CD4-positive, alpha-beta T cell treated with Interleukin-17A for 4 hours (primary cell): Measurements from ENCODE around the gene RGS10.
"Not testable (repeated sequence)": the region's sequence is repeated elsewhere in the genome, so short reads cannot be mapped to it uniquely, and the experiment has no call there.

Source experiments
- DNase-seq: peaks from one replicate; pipeline ENCODE4 v3.0.0-alpha.2; 2020; ENCODE audit warnings: mixed read lengths

RGS10 gene

DNA sequence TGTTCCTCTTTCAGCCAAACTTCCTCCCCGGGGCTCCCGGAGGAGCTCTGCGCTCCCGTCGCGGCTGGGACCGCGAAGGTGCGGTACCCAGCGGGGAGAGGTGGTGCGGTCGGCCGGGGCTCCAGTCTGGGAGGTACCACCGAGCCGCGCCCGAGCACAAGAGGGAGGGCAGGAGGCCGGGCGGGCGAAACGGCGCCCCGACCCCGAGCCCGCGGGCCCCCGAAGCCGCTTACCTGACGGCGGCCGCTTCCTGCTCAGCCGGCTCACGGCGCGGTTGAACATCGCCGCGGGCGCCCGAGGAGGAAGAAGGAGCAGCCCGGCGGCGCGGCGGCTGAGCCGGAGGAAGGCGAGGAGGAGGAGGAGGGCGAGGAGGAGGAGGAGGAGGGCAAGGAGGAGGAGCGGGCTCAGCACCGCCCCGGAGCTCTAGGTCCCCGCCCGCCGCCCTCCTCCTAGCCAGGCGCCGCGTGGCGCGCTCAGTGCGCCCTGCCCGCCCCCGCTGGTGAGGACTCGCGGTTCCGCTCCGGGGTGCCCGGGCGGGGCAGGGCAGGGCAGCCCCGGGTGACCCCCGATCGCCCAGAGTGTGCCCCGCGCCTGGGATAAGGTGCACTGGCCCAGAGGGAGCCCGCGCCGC is at the start of gene RGS10:
TSS of gene RGS10 (minus strand) at position 363 of the 631 bp plus-strand sequence. CDS start at position 282, 81 bp downstream.
- DNase-seq, result peak; percentile 94

DNA sequence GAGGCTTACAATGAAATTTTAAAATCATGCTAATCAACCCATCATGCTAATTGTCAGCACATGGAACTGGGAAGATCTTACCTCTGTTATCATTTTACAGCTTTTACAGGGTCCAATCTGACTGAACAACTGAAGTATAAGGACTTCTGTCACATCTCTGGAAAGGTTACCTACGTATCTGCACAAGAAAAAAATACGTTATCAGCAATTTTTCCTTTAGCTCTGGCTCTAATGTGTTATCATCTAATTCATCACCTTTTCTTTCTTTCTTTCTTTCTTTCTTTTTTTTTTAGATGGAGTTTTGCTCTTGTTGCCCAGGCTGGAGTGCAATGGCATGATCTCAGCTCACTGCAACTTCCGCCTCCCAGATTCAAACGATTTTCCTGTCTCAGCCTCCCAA is 45.6 kb upstream of the RGS10 start:
- no peak for DNase-seq

GRCh38 chr10:119578355-119578754 is 35.8 kb upstream of the RGS10 start:
- DNase-seq, result no peak

- no peak for DNase-seq
Observed at GRCh38 chr10:119575991-119576390, 33.5 kb upstream of the RGS10 start.

DNA sequence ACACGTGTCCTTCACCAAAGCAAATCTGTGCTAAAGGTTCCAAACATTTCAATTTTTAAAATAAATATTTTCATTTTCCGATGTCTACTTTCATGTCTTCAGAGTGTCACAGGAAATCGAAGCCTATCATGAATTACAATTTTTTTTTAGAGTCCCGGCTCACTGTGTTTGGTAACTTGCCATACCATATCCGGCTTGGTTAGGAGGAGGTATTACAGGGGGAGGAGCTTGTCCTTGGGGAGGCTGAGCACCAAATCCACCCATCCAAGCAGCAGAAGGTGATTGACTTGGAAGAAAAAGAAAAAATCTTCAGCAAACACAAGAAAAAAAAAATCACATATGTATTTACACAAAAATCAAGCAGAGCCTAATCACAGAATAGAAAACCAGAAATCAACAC is 33.0 kb upstream of the RGS10 start:
- peak; percentile 41 for DNase-seq

GRCh38 chr10:119567978-119568377 is 25.5 kb upstream of the RGS10 start:
- DNase-seq, result no peak

DNA sequence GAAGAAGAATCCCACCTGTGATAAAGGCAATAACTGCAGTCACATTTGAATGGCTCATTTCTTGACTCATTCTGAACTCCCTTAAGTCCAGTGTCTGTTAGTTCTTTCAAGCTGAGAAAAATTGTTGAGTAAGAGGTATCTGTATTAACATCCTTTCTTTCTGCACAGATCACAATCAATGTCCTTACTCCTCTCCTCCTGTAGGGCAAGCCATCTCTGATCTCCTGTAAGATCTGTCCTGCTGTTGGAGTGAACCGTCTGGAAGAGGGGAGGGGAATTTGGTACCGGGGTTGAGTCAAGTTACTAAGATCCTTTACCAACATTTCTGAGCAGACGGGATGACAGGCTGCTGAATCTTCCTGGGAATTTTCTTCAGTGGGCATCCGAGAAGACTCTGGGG is 19.6 kb upstream of the RGS10 start:
- DNase-seq, result no peak

GRCh38 chr10:119559511-119559910 is 17.0 kb upstream of the RGS10 start:
- DNase-seq, result not testable (repeated sequence)

DNA sequence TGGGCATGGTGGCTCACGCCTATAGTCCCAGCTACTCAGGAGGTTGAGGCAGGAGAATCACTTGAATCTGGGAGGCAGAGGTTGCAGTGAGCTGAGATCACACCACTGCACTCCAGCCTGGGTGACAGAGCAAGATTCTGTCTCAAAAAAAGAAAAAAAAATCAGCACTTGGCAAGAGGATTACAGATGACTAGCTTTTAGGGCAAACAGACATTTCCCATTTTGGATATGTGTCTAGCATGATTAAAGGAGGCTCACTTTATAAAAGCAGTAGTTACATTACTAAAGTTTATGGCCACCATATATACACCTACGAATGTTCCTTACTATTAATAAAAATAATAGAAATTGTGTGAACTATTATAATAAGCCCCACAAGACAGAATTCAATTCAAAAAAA is 13.6 kb upstream of the RGS10 start:
- not testable (repeated sequence) for DNase-seq

DNA sequence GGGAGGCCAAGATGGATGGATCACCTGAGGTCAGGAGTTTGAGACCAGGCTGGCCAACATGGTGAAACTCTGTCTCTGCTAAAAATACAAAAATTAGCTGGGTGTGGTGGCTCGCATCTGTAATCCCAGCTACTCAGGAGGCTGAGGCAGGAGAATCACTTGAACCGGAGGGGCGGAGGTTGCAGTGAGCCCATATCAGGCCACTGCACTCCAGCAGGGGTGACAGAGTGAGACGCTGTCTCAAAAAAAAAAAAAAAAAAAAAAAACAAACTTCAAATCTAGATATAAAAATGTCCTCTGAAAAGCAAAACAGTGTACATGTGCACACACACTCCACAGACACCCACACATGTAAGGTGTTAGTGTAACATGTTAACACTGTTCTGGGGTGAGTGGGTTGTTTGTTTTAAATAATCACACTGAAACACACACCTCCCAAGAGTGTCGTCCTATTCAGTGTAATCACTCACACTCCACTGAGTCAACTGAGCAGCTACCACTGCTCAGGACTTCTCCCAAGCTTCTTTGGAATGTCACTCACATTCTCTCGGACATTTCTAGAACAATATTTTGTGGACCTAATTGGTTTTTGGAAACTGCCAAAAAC is 12.8 kb upstream of the RGS10 start:
- no peak for DNase-seq

DNA sequence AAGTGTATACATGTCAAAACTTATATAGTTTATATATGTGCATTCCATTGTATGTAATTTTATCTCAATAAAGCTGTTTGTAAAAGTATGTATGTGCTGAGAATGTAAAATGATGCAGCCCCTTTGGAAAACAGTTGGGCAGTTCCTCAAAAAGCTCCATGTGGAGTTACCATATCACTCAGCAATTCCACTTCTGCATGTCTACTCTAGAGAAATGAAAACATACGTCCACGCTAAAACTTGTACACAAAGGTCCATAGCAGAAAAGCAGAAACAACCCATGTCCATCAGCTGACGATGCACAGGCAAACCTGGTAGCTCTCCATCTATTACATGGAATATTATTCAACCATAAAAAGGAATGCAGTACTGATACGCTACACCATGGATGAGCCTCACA is 8.3 kb upstream of the RGS10 start:
- DNase-seq, result no peak

GRCh38 chr10:119549247-119549999 is 6.9 kb upstream of the RGS10 start:
- DNase-seq, result no peak

DNA sequence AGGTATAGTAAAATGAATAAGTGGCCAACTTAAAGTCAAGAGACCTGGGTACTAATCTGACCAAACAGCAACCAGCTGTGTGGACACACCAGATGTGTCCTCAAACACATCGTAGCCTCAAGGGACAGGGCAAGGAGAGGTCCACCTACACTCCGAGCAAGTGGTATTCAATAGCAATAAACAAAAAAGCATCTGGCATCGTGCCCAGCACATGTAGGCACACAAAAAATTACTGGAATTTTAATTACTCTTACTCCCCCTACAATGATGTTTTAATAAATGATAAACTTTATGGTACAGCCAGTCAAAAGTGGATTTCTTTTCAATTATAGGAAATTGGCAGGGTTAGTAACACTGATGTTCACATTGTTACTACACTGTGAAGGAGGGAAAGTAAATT is 3.5 kb upstream of the RGS10 start:
- no peak for DNase-seq

DNA sequence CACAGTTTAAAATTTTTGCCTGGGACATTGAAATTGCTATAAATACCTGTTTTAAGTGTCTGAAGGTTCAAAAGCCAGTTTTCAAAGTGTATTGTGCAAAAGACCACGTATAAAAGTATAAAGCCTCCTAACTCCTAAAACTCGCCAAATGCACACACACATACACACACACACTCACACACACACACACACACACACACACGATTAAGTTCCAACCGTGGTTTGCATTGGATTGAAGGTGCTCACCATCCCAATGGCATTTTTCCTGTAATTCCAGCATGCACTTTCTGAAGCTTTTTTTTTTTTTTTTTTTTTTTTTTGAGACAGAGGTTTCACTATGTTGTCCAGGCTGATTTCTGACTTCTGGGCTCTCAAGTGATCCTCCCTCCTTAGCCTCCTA is 2.8 kb upstream of the RGS10 start:
- DNase-seq, result no peak

GRCh38 chr10:119543814-119544642 is 1.5 kb upstream of the RGS10 start:
- no peak for DNase-seq

GRCh38 chr10:119542988-119543813 is 682 bp upstream of the RGS10 start:
- DNase-seq, result peak; percentile 81

DNA sequence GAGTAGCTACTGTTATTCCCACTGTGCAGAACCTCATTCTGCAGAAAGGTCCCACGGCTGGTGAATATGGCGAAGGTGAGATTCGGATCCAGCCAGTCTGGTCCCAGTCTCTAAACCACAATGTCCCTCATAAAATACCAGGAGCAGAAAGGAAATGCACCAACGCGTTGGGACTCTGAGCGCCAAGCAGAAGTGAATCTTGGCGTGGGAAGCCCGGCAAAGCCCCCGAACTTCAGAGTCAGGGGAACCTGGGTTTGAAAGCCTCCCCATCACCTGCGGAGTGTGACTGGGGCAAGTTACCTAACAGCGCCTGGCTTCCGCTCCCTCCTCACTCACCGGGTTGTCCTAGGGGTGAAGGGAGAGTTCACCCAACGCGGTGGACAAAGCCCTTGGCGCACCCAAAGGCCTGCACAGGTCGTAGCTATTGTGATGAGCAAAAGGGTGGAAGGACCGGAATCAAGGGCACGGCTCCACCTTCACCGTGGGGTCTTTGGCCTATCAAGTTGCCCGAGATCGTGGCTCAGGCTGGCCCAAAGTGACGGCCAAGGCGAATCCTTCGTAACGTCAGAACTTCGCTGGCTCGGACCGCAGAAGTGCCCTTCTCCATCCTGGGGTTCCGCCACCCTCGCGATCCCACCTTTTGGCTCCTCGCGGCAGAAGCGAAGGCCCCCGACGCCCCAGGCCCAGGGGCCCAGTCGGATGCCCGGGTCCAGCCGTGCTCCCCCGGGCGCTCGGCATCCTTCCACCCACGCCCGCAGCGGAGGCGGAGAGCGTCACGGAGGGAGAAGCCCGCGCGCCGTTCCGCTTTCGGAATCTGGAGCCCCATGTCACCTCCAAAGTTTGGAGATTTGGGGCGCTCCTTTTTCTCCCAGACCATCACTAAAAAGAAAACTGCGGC is 811 bp downstream of the RGS10 start:
- DNase-seq, result peak; percentile 66

GRCh38 chr10:119541046-119541445 is 1.5 kb downstream of the RGS10 start:
- DNase-seq, result no peak

DNA sequence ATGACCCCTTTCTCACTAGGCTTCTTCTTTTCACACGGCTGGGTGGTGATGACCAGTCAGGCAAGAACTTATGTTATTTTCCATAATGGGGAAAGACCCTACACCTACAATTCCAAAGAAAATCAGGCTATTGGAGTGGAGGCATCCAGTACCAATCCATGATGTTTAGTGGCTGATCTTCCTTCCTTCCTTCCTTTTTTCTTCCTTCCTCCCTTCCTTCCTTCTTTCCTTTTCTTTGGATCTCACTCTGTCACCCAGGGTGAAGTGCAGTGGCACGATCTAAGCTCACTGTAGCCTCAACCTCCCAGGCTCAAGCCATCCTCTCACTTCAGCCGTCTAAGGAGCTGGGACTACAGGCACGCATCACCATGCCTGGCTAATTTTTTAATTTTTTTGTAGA is 2.5 kb downstream of the RGS10 start:
- DNase-seq, result no peak

DNA sequence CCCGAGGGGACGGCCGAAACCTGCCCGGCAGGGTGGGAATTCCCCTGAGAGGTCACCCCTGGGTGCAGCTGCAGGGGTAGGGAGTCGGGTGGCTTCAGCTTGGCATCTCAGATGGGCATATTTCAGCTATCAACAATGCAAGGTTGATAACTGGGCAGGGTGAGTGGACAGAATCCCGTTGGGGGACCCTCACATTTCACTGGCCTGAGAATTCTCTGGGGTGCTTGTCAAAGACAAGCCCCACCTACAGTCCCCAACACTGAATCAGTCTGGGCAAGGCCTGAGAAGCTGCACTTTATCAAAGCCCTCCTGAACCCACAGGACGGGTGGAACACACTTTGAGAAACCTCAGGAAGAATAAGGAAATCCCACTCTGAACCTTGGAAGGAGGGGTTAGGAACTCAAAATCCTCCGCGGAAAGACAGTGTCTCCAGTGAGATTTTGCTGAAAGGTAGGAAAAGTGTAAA is 3.1 kb downstream of the RGS10 start:
- DNase-seq, result no peak
